HepG2 (cell line): ENCODE measurements around the gene SMG5. TPM values are rescaled to one million over a fixed set of nuclear protein-coding genes. Genes with fewer than 3 reads are reported as not detected.

Source experiments
- ASH2L ChIP-seq: fragments of 300-600, 200-600 bp; sonication (generic); IDR thresholded peaks from 2 replicates; pipeline ENCODE4 v1.7.0; 2017; ENCODE audit warnings: low read depth, mild to moderate bottlenecking, moderate library complexity, mixed read lengths, low read length; ENCODE audit not compliant: insufficient read length
- GPN1 ChIP-seq: sonication (generic); formaldehyde crosslinking; IDR thresholded peaks from 2 replicates; pipeline ENCODE4 v1.5.1; 2020; ENCODE audit warnings: missing genetic modification reagents, borderline replicate concordance
- NCOR1 ChIP-seq: fragments of 200-600 bp; sonication (generic); IDR thresholded peaks from 2 replicates; pipeline ENCODE4 v1.7.0; 2017; ENCODE audit warnings: antibody characterized with exemption, low read length, borderline replicate concordance
- SRSF4 ChIP-seq: fragments of 200-400 bp; formaldehyde crosslinking; IDR thresholded peaks from one replicate; pipeline ENCODE4 v1.6.1; 2018; ENCODE audit warnings: mild to moderate bottlenecking, low read depth, low read length, moderate library complexity; ENCODE audit not compliant: poor library complexity, severe bottlenecking
- ZMYM2 ChIP-seq: sonication (generic); formaldehyde crosslinking; IDR thresholded peaks from 2 replicates; pipeline ENCODE4 v1.8.0; 2022; ENCODE audit warnings: mild to moderate bottlenecking, missing genetic modification reagents
- ZNF333 ChIP-seq: sonication (generic); formaldehyde crosslinking; IDR thresholded peaks from 2 replicates; pipeline ENCODE4 v1.4.0; 2020; ENCODE audit warnings: mild to moderate bottlenecking, missing genetic modification reagents, borderline replicate concordance
- polyA plus RNA-seq, 8 experiments: library from polyadenylated mRNA; depleted of rRNA in 3 of 8; stranded (reverse) in 7 of 8; unstranded in 1 of 8; fragments of >200 nt; fragmentation: Illumina TruSeq in 4 of 8; extraction: Trizol in 4 of 8; gene quantifications; 2 replicates each; pipeline versions ENCODE4 v1.2.1 to v1.2.3, GENCODE V29; 2011 to 2016; ENCODE audit warnings: low read depth in 4 of 8, missing spikeins in 1 of 8, mixed read lengths in 1 of 8; ENCODE audit not compliant: insufficient read depth in 1 of 8
- total RNA-seq, 5 experiments: library from RNA; depleted of rRNA; stranded (reverse); fragments of >200 nt; fragmentation: Illumina TruSeq; extraction: Trizol; gene quantifications; 2 replicates each; pipeline ENCODE4 v1.2.3, GENCODE V29; 2016; ENCODE audit warnings: low read depth in 1 of 5
- TF ChIP-seq, protein P1 (sequence below), 2 experiments: fragments of 450-650 bp in 1 of 2; sonication (generic) in 1 of 2; formaldehyde crosslinking in 1 of 2; IDR thresholded peaks; 2 replicates each; pipeline versions ENCODE4 v1.6.1 to v1.8.0; 2016 to 2022; ENCODE audit warnings: antibody characterized with exemption in 1 of 2, mild to moderate bottlenecking in 1 of 2, missing genetic modification reagents in 1 of 2
- TF ChIP-seq, protein P2 (sequence below): sonication (generic); formaldehyde crosslinking; IDR thresholded peaks from 2 replicates; pipeline ENCODE4 v1.5.0; 2020; ENCODE audit warnings: missing genetic modification reagents, mild to moderate bottlenecking, borderline replicate concordance
- TF ChIP-seq, protein P3 (sequence below), 2 experiments: sonication (generic) in 1 of 2; formaldehyde crosslinking in 1 of 2; IDR thresholded peaks; 2 replicates each; pipeline versions ENCODE4 v1.5.1 to v1.6.1; 2011 to 2020; ENCODE audit warnings: borderline replicate concordance in 1 of 2, low read depth in 1 of 2, low read length in 1 of 2, mild to moderate bottlenecking in 1 of 2, missing genetic modification reagents in 1 of 2, moderate library complexity in 1 of 2
- TF ChIP-seq, protein P4 (sequence below): sonication (generic); formaldehyde crosslinking; IDR thresholded peaks from 2 replicates; pipeline ENCODE4 v1.5.0; 2020; ENCODE audit warnings: mild to moderate bottlenecking, low read depth, missing genetic modification reagents, borderline replicate concordance
- TF ChIP-seq, protein P5 (sequence below): sonication (generic); formaldehyde crosslinking; IDR thresholded peaks from 2 replicates; pipeline ENCODE4 v1.4.0; 2020; ENCODE audit warnings: missing genetic modification reagents, borderline replicate concordance

Gene SMG5
- total and polyA plus RNA-seq, 2 of the 13 experiments (the other 11 are each of a cell fraction or from before 2014, with no cell fraction given): 50.5 to 84.0 TPM

DNA sequence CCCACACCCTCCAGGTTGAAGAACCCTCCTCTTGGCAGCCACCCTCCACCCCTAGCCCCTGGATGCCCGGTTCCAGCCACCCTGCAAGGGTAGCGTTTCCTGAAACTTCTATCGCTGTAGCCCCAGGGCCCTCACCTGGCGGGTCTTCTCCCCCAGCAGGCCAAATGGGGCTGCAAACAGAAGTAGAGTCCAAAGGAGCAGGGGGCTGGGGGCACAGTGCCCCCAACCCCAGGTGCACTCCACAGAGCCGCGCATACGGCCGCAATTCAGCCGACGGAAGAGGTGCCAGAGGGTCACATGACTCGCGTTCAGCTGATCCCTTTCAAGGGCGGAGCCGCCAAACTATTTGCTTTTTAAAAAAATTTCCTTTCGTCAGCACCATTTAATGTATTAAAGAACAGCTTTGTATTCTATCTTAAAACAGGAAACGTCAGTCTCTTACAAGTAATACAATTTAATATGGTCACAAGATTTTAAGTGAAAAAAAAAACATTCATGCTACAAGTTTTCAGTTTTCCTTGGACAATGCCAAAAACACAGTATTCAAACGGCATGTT lies 12.8 kb upstream of the SMG5 start, which contains the start of gene GLMP (continued):
- TF ChIP-seq, protein P1, sequence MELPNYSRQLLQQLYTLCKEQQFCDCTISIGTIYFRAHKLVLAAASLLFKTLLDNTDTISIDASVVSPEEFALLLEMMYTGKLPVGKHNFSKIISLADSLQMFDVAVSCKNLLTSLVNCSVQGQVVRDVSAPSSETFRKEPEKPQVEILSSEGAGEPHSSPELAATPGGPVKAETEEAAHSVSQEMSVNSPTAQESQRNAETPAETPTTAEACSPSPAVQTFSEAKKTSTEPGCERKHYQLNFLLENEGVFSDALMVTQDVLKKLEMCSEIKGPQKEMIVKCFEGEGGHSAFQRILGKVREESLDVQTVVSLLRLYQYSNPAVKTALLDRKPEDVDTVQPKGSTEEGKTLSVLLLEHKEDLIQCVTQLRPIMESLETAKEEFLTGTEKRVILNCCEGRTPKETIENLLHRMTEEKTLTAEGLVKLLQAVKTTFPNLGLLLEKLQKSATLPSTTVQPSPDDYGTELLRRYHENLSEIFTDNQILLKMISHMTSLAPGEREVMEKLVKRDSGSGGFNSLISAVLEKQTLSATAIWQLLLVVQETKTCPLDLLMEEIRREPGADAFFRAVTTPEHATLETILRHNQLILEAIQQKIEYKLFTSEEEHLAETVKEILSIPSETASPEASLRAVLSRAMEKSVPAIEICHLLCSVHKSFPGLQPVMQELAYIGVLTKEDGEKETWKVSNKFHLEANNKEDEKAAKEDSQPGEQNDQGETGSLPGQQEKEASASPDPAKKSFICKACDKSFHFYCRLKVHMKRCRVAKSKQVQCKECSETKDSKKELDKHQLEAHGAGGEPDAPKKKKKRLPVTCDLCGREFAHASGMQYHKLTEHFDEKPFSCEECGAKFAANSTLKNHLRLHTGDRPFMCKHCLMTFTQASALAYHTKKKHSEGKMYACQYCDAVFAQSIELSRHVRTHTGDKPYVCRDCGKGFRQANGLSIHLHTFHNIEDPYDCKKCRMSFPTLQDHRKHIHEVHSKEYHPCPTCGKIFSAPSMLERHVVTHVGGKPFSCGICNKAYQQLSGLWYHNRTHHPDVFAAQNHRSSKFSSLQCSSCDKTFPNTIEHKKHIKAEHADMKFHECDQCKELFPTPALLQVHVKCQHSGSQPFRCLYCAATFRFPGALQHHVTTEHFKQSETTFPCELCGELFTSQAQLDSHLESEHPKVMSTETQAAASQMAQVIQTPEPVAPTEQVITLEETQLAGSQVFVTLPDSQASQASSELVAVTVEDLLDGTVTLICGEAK (IDR thresholded peaks at IDR 0.05): no peak
- TF ChIP-seq, protein P1 (CRISPR knock-in tag; IDR thresholded peaks at IDR 0.05): peak; percentile 58; the same call in 1 of the 2 replicates
- TF ChIP-seq, protein P2, sequence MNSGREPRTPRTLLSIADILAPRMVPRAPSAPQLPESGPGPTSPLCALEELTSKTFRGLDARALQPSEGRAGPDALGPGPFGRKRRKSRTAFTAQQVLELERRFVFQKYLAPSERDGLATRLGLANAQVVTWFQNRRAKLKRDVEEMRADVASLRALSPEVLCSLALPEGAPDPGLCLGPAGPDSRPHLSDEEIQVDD (CRISPR knock-in tag): no peak
- TF ChIP-seq SRSF4 (no peak), ASH2L (peak; percentile 38), GPN1 (CRISPR knock-in tag) (no peak), ZMYM2 (CRISPR knock-in tag) (no peak), NCOR1 (no peak), ZNF333 (CRISPR knock-in tag) (no peak)
- TF ChIP-seq, protein P3, sequence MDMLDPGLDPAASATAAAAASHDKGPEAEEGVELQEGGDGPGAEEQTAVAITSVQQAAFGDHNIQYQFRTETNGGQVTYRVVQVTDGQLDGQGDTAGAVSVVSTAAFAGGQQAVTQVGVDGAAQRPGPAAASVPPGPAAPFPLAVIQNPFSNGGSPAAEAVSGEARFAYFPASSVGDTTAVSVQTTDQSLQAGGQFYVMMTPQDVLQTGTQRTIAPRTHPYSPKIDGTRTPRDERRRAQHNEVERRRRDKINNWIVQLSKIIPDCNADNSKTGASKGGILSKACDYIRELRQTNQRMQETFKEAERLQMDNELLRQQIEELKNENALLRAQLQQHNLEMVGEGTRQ (IDR thresholded peaks at IDR 0.05; ENCODE audit: low read depth, low read length): peak; percentile 91
- TF ChIP-seq, protein P3 (CRISPR knock-in tag; IDR thresholded peaks at IDR 0.05; ENCODE audit: borderline replicate concordance): peak; percentile 96; the same call in 1 of the 2 replicates
- TF ChIP-seq, protein P4, sequence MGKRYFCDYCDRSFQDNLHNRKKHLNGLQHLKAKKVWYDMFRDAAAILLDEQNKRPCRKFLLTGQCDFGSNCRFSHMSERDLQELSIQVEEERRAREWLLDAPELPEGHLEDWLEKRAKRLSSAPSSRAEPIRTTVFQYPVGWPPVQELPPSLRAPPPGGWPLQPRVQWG: no peak
- TF ChIP-seq, protein P5, sequence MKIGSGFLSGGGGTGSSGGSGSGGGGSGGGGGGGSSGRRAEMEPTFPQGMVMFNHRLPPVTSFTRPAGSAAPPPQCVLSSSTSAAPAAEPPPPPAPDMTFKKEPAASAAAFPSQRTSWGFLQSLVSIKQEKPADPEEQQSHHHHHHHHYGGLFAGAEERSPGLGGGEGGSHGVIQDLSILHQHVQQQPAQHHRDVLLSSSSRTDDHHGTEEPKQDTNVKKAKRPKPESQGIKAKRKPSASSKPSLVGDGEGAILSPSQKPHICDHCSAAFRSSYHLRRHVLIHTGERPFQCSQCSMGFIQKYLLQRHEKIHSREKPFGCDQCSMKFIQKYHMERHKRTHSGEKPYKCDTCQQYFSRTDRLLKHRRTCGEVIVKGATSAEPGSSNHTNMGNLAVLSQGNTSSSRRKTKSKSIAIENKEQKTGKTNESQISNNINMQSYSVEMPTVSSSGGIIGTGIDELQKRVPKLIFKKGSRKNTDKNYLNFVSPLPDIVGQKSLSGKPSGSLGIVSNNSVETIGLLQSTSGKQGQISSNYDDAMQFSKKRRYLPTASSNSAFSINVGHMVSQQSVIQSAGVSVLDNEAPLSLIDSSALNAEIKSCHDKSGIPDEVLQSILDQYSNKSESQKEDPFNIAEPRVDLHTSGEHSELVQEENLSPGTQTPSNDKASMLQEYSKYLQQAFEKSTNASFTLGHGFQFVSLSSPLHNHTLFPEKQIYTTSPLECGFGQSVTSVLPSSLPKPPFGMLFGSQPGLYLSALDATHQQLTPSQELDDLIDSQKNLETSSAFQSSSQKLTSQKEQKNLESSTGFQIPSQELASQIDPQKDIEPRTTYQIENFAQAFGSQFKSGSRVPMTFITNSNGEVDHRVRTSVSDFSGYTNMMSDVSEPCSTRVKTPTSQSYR (CRISPR knock-in tag): no peak
